ENCODE measurements around the gene PLXNA1.

Gene PLXNA1

GRCh38 chr3:126954141-126954842, 28.6 kb upstream of the PLXNA1 start:
- DNase-seq: no peak

- no peak for DNase-seq
Observed at GRCh38 chr3:126955004-126955790, 27.7 kb upstream of the PLXNA1 start.

- no peak for DNase-seq
Observed at GRCh38 chr3:126956361-126956760, 26.6 kb upstream of the PLXNA1 start.

GRCh38 chr3:126956866-126957650, 25.9 kb upstream of the PLXNA1 start:
- DNase-seq: no peak

GRCh38 chr3:126957776-126958637, 24.9 kb upstream of the PLXNA1 start:
- DNase-seq: no peak

- no peak for DNase-seq
Observed at GRCh38 chr3:126958638-126959085, 24.3 kb upstream of the PLXNA1 start.

GRCh38 chr3:126959136-126959920, 23.6 kb upstream of the PLXNA1 start:
- DNase-seq: no peak

- DNase-seq: peak; percentile 73
Observed at GRCh38 chr3:126959921-126960603, 22.9 kb upstream of the PLXNA1 start.

GRCh38 chr3:126960604-126960995, 22.3 kb upstream of the PLXNA1 start:
- peak; percentile 61 for DNase-seq

- no peak for DNase-seq
Observed at GRCh38 chr3:126961191-126961790, 21.6 kb upstream of the PLXNA1 start.

GRCh38 chr3:126961791-126962461, 21.0 kb upstream of the PLXNA1 start:
- no peak for DNase-seq

GRCh38 chr3:126962756-126963155, 20.2 kb upstream of the PLXNA1 start:
- DNase-seq: no peak

- DNase-seq: no peak
Observed at GRCh38 chr3:126963261-126964190, 19.4 kb upstream of the PLXNA1 start.

GRCh38 chr3:126964261-126964660, 18.7 kb upstream of the PLXNA1 start:
- DNase-seq: no peak

GRCh38 chr3:126964950-126965349, 18.0 kb upstream of the PLXNA1 start:
- DNase-seq: no peak

GRCh38 chr3:126965526-126966080, 17.3 kb upstream of the PLXNA1 start:
- DNase-seq: no peak

GRCh38 chr3:126967386-126967785, 15.5 kb upstream of the PLXNA1 start:
- DNase-seq: no peak

Measured in NCI-H2081 treated with DMSO at 0.1 percent for 48 hours (cell line).